Activated CD8-positive, alpha-beta T cell treated with anti-CD3 and anti-CD28 coated beads, Interleukin-2, amount 10 ng/mL, durations not matched to agents 7 days and 5 days (primary cell): Measurements from ENCODE around the gene CNIH2. TPM values are rescaled to one million over a fixed set of nuclear protein-coding genes. Genes with fewer than 3 reads are reported as not detected.
A peak's percentile ranks its signal among the peaks of the same experiment; 100 is the strongest.

ENCODE experiments used
- ATAC-seq: fragments of 150-1000 bp; cut with Tn5 transposase; one replicate; pipeline ENCODE4 v1.10.0; 2021; ENCODE audit warnings: moderate library complexity
- CTCF ChIA-PET: fragments of 350-600 bp; sonication (Branson Sonifier 250); formaldehyde crosslinking; loops from one replicate; lab custom pipeline; 2021; ENCODE audit warnings: antibody characterized with exemption; lab: Charles Lee
- POLR2A ChIA-PET: fragments of 350-600 bp; sonication (Branson Sonifier 250); formaldehyde crosslinking; loops from one replicate; lab custom pipeline; 2021; ENCODE audit warnings: antibody characterized with exemption; lab: Charles Lee
- DNase-seq: peaks from one replicate; pipeline ENCODE4 v3.0.0-alpha.2; 2020
- H3K27ac Mint-ChIP-seq: one replicate; pipeline ENCODE4 v1.8.0; 2021; ENCODE audit warnings: mild to moderate bottlenecking, mixed read lengths
- H3K27me3 Mint-ChIP-seq: one replicate; pipeline ENCODE4 v1.8.0; 2021; ENCODE audit warnings: low read depth, mixed read lengths
- H3K36me3 Mint-ChIP-seq: one replicate; pipeline ENCODE4 v1.8.0; 2021; ENCODE audit warnings: low read depth, mixed read lengths
- H3K4me1 Mint-ChIP-seq: one replicate; pipeline ENCODE4 v1.8.0; 2021; ENCODE audit warnings: low read depth, mixed read lengths
- H3K4me3 Mint-ChIP-seq: one replicate; pipeline ENCODE4 v1.8.0; 2021; ENCODE audit warnings: mild to moderate bottlenecking, mixed read lengths
- H3K9me3 Mint-ChIP-seq: one replicate; pipeline ENCODE4 v1.8.0; 2022; ENCODE audit warnings: mixed read lengths; ENCODE audit not compliant: insufficient read depth
- total RNA-seq, 2 experiments: library from RNA; stranded (reverse); gene quantifications; one replicate each; pipeline ENCODE4 v1.2.3, GENCODE V29; 2021

CNIH2 gene
- total RNA-seq, 2 experiments from 2014 or later: 2.7 to 3.6 TPM

DNA sequence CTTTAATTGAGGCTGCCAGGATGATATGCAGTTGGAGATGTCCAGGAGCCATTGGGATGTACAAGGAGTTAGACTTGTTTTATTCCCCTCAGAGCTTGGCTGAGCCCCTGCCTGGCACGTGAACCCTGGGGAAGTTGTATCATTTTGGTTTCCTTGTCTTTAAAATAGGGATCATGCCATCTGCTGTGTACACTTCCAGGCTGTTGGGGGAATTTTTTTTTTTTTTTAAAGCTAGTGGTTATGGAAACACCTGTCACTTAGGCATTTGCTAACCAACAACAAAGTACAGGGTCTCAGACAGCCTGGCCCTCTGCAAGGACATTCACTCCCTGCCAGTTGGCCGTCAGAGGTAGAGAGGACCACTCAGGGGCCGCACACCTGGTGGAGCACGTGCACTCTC is 18.0 kb upstream of the CNIH2 start:
- H3K36me3 Mint-ChIP-seq: peaks cover 45% of the 10 kb centered on the region
- H3K9me3 Mint-ChIP-seq: no peaks in the 10 kb centered on the region
- POLR2A ChIA-PET: interaction anchor here (0.7 to 0.9 kb wide), 2 partner anchors 21 to 39 kb away, joined by 3 read pairs; no protein-coding TSS in a partner anchor
- H3K4me1 Mint-ChIP-seq: peaks cover 37% of the 10 kb centered on the region
- ATAC-seq (no peak), DNase-seq (no peak)
- CTCF ChIA-PET: interaction anchor here (1.0 to 3.8 kb wide), 5 partner anchors 22 to 192 kb away, joined by 4 to 15 read pairs (median 6); partner anchors contain the start of gene YIF1A
- H3K4me3 Mint-ChIP-seq: no peak overlapping the region
- no peaks in the 10 kb centered on the region for H3K27me3 Mint-ChIP-seq
- H3K27ac Mint-ChIP-seq: peak overlapping the region; percentile 32

DNA sequence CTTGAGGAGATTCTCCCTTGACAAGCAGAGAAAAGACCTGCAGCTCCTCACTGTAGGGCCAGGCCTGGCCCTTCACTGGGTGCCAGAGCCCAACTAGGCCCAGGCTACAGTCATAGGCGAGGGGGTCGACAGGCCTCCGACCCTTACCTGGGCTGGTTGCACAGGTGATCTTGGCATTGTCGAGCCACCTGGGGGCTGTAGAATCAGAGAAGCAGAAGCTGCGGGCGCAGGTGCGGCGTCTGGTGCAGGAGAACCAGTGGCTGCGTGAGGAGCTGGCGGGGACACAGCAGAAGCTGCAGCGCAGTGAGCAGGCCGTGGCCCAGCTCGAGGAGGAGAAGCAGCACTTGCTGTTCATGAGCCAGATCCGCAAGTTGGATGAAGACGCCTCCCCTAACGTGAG is 16.4 kb upstream of the CNIH2 start:
- Mint-ChIP-seq H3K4me3 (no peak overlapping the region), H3K9me3 (no peaks in the 10 kb centered on the region), H3K36me3 (peaks cover 45% of the 10 kb centered on the region), H3K27ac (no peak overlapping the region), H3K4me1 (peaks cover 25% of the 10 kb centered on the region), H3K27me3 (no peaks in the 10 kb centered on the region)
- ChIA-PET POLR2A (no interaction called here), CTCF (interaction anchor here (1.2 to 3.8 kb wide), 2 partner anchors 20 to 27 kb away, joined by 4 to 15 read pairs; partner anchors contain the start of gene YIF1A)
- no peak for ATAC-seq
- DNase-seq: no peak

DNA sequence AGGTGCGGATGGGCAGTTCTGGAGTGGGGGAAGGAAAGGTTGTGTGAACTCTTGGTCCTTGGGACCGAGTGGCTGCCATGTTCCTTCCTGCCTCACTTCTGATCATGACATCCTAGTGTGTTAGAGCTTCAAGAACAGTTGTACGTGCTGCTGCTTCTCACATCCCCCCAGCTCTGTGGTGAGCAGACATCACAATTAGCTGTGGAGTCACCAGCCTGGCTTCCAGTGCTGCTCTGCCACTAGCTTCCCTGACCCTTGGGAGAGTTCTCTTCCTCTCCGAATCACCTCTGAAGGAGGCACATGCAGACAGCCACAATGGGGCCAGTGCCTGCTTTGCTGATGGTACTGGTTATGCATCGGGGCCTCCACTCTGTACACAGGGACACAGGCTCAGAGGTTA is 15.8 kb upstream of the CNIH2 start:
- POLR2A ChIA-PET: no interaction called here
- ATAC-seq: no peak
- H3K27ac Mint-ChIP-seq: no peak overlapping the region

DNA sequence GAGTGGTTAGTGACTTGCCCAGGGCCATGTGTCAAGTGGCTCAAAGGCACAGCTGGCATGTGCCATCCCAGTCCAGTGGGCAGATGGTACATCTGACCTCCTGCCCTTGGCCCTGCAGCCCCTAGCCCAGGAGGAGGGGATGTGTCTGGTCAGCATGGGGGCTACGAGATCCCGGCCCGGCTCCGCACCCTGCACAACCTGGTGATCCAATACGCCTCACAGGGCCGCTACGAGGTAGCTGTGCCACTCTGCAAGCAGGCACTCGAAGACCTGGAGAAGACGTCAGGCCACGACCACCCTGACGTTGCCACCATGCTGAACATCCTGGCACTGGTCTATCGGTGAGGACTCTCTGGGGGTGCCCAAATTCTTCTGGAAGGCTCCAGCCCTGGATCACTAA is 15.3 kb upstream of the CNIH2 start:
- ChIA-PET CTCF (interaction anchor here (3.8 kb wide), 1 partner anchor 19 kb away, joined by 15 read pairs; no protein-coding TSS in a partner anchor), POLR2A (no interaction called here)
- H3K4me1 Mint-ChIP-seq: peaks cover 27% of the 10 kb centered on the region
- peaks cover 52% of the 10 kb centered on the region for H3K36me3 Mint-ChIP-seq
- ATAC-seq: no peak
- peak overlapping the region; percentile 52 for H3K27ac Mint-ChIP-seq
- H3K4me3 Mint-ChIP-seq: no peak overlapping the region
- DNase-seq: no peak
- H3K9me3 Mint-ChIP-seq: no peaks in the 10 kb centered on the region
- H3K27me3 Mint-ChIP-seq: no peaks in the 10 kb centered on the region

More for the DNA sequence above, 15.8 kb upstream of the CNIH2 start:
- Mint-ChIP-seq H3K4me1 (peaks cover 24% of the 10 kb centered on the region), H3K4me3 (no peak overlapping the region), H3K27me3 (no peaks in the 10 kb centered on the region), H3K36me3 (peaks cover 51% of the 10 kb centered on the region), H3K9me3 (no peaks in the 10 kb centered on the region)
- CTCF ChIA-PET: interaction anchor here (1.2 to 3.8 kb wide), 2 partner anchors 20 to 26 kb away, joined by 4 to 15 read pairs; partner anchors contain the start of gene YIF1A
- no peak for DNase-seq

DNA sequence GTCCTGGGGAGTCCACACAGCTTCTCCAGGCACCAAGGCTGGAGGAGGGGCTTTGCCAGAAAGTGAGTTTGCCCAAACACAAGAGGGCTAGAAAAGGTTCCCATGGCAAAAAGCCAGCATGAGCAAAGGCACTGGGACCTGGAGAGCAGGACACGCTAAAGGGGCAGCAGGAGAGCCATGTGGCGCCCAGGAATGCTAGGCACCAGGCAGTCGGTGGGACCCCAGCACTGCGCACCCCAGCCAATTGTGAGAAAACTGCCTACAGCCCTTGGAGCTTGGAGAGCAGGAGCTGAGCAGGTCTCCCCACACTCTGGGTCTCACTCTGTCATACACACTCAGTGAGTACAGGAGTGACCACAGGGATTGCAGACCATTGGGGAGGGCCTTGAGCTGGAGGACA is 14.7 kb upstream of the CNIH2 start:
- ChIA-PET CTCF (interaction anchor here (3.8 kb wide), 1 partner anchor 19 kb away, joined by 15 read pairs; no protein-coding TSS in a partner anchor), POLR2A (no interaction called here)
- ATAC-seq: no peak
- Mint-ChIP-seq H3K27me3 (no peaks in the 10 kb centered on the region), H3K36me3 (peaks cover 52% of the 10 kb centered on the region), H3K27ac (peak overlapping the region; percentile 52), H3K4me1 (peaks cover 32% of the 10 kb centered on the region), H3K9me3 (no peaks in the 10 kb centered on the region), H3K4me3 (no peak overlapping the region)
- DNase-seq: no peak

DNA sequence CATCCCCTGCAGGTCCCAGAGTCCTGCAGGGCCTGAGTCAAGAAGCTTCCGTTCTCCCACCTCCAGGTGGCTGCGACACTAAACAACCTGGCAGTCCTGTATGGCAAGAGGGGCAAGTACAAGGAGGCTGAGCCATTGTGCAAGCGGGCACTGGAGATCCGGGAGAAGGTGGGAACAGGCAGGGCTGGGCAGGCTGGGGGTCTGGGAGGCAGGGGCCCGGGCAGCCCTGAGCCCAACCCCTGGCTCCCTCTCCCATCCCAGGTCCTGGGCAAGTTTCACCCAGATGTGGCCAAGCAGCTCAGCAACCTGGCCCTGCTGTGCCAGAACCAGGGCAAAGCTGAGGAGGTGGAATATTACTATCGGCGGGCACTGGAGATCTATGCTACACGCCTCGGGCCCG is 14.2 kb upstream of the CNIH2 start:
- CTCF ChIA-PET: interaction anchor here (3.8 kb wide), 1 partner anchor 18 kb away, joined by 15 read pairs; no protein-coding TSS in a partner anchor
- DNase-seq: no peak

DNA sequence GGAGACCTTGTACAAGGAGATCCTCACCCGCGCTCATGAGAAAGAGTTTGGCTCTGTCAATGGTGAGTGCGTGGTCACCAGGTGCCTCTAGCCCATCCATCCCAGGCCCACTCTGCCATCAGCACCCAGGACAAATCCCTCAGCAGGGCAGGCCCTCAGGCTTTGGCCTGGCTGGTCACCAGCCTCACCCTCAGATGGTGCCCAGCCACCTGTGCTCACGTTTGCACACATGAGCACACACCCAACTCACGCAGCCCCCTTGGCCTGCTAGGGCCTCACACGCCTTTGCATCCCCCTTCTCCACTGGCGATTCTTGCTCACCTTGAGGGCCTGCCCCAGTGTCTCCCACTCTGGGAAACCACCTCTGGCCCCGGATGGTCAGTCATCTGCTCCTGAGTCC is 13.6 kb upstream of the CNIH2 start:
- no peak for DNase-seq
- no peaks in the 10 kb centered on the region for H3K9me3 Mint-ChIP-seq
- no peak for ATAC-seq
- H3K4me3 Mint-ChIP-seq: no peak overlapping the region
- H3K27me3 Mint-ChIP-seq: no peaks in the 10 kb centered on the region
- peaks cover 22% of the 10 kb centered on the region for H3K4me1 Mint-ChIP-seq
- POLR2A ChIA-PET: no interaction called here
- CTCF ChIA-PET: interaction anchor here (1.5 to 2.5 kb wide), 2 partner anchors 25 to 42 kb away, joined by 4 to 10 read pairs; partner anchors contain the start of gene YIF1A
- H3K36me3 Mint-ChIP-seq: peaks cover 47% of the 10 kb centered on the region
- H3K27ac Mint-ChIP-seq: no peak overlapping the region

More for the DNA sequence above, 14.2 kb upstream of the CNIH2 start:
- no peak overlapping the region for H3K4me3 Mint-ChIP-seq
- ATAC-seq: no peak
- no peaks in the 10 kb centered on the region for H3K9me3 Mint-ChIP-seq
- POLR2A ChIA-PET: no interaction called here
- H3K27me3 Mint-ChIP-seq: no peaks in the 10 kb centered on the region
- peaks cover 50% of the 10 kb centered on the region for H3K36me3 Mint-ChIP-seq
- no peak overlapping the region for H3K27ac Mint-ChIP-seq
- peaks cover 28% of the 10 kb centered on the region for H3K4me1 Mint-ChIP-seq

DNA sequence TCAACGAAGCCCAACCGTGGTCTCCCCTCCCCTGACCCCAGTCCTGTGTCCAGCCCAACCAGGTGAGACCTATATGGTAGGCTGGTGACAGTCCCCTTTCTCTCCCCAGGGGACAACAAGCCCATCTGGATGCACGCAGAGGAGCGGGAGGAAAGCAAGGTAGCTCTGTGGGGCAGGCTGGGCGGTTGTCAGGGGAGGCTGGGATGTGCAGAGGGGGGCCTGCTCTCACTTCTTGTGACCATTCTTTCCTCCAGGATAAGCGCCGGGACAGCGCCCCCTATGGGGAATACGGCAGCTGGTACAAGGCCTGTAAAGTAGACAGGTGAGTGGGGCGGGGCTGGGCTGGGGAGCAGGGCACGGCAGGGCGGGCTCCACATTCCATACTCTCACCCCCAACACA is 13.1 kb upstream of the CNIH2 start:
- H3K27ac Mint-ChIP-seq: no peak overlapping the region
- H3K36me3 Mint-ChIP-seq: peaks cover 46% of the 10 kb centered on the region
- POLR2A ChIA-PET: no interaction called here
- CTCF ChIA-PET: interaction anchor here (0.8 to 2.5 kb wide), 4 partner anchors 18 to 196 kb away, joined by 3 to 10 read pairs (median 4); partner anchors contain the start of gene YIF1A
- DNase-seq (peak; percentile 58), ATAC-seq (no peak)
- no peak overlapping the region for H3K4me3 Mint-ChIP-seq
- no peaks in the 10 kb centered on the region for H3K27me3 Mint-ChIP-seq
- peaks cover 23% of the 10 kb centered on the region for H3K4me1 Mint-ChIP-seq
- no peaks in the 10 kb centered on the region for H3K9me3 Mint-ChIP-seq

DNA sequence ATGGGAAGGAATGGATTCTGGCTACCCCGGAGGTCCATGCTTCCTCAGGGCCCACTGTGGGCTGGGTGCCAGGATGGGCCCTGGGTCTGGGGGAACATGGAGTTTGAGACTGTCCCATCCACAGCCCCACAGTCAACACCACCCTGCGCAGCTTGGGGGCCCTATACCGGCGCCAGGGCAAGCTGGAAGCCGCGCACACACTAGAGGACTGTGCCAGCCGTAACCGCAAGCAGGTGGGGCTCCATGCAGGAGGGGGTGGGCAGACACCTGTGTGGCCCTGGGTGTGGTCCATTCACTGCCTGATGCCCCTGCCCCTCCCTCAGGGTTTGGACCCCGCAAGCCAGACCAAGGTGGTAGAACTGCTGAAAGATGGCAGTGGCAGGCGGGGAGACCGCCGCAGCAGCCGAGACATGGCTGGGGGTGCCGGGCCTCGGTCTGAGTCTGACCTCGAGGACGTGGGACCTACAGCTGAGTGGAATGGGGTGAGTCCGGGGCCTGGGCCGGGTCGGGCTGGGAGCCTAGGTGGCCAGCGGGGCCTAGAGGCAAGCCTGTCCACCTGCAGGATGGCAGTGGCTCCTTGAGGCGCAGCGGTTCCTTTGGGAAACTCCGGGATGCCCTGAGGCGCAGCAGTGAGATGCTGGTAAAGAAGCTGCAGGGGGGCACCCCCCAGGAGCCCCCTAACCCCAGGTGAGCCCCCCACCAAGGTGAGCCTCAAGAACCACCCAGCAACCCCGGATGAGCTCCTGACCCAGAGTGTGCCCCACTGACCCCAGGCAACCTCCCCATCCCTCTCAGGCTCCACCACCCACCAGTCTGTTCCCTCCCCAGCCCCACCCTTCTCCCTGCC is 12.2 kb upstream of the CNIH2 start:
- POLR2A ChIA-PET: interaction anchor here (0.6 to 0.7 kb wide), 2 partner anchors 12 to 40 kb away, joined by 3 to 4 read pairs; no protein-coding TSS in a partner anchor
- Mint-ChIP-seq H3K27ac (no peak overlapping the region), H3K27me3 (no peaks in the 10 kb centered on the region)

DNA sequence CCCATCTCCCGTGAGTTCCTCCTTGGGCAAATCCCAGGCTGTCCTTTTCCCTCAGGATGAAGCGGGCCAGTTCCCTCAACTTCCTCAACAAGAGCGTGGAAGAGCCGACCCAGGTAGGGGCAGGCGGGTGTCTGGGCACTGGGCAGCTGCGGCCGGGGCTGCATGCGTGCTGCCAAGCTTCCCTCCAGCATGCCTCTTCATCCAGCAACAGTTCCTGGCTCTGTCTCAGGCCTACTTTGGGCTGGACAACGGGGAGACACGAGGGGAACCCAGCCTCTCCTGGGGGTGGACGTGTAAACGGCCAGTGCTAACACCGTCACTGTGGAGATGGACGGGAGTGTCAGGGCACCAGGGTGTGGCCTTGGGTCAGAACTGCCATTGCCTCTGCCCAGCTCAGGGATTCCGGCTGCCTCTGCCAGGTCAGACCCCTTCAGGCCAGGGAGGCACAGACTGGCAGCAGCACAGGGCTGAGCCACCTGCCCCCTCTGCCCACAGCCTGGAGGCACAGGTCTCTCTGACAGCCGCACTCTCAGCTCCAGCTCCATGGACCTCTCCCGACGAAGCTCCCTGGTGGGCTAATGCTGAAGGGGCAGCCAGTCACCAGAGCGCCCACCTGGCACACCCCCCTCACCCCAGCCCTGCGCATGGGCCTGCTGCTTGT is 11.5 kb upstream of the CNIH2 start:
- H3K36me3 Mint-ChIP-seq: peaks cover 44% of the 10 kb centered on the region
- DNase-seq (no peak), ATAC-seq (no peak)
- H3K4me1 Mint-ChIP-seq: peaks cover 31% of the 10 kb centered on the region
- peak overlapping the region; percentile 98 for H3K27ac Mint-ChIP-seq
- ChIA-PET CTCF (interaction anchor here (1.2 to 2.5 kb wide), 2 partner anchors 21 to 44 kb away, joined by 4 to 10 read pairs; no protein-coding TSS in a partner anchor), POLR2A (interaction anchor here (0.6 to 0.7 kb wide), 2 partner anchors 12 to 41 kb away, joined by 3 to 4 read pairs; no protein-coding TSS in a partner anchor)
- H3K27me3 Mint-ChIP-seq: no peaks in the 10 kb centered on the region
- peak overlapping the region; percentile 84 for H3K4me3 Mint-ChIP-seq
- H3K9me3 Mint-ChIP-seq: no peaks in the 10 kb centered on the region

More for the DNA sequence above, 12.2 kb upstream of the CNIH2 start:
- Mint-ChIP-seq H3K9me3 (no peaks in the 10 kb centered on the region), H3K4me1 (peaks cover 29% of the 10 kb centered on the region), H3K36me3 (peaks cover 48% of the 10 kb centered on the region), H3K4me3 (no peak overlapping the region)
- CTCF ChIA-PET: interaction anchor here (0.8 to 2.5 kb wide), 4 partner anchors 17 to 197 kb away, joined by 3 to 10 read pairs (median 4); partner anchors contain the start of gene YIF1A
- ATAC-seq (no peak), DNase-seq (no peak)

DNA sequence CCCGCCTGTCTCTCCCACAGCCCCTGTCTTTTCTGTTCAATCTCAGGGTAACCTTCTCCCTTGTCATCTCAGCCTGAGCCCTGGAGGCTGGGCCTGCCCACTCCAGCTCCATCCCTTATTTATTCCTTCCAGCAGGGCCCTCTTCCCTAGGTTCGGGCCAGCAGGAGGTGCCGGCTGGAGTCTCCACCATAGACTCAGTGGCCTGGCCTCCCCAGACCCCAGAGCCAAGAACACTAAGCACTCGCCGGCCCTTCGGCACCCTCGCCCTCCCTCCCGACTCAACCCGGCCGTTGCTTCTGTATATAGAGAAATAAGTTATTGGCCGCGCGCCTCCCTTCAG is 11.0 kb upstream of the CNIH2 start:
- CTCF ChIA-PET: interaction anchor here (1.2 to 6.6 kb wide), 5 partner anchors 14 to 407 kb away, joined by 3 to 64 read pairs (median 9); partner anchors contain the start of gene MUS81
- no peak for DNase-seq
- Mint-ChIP-seq H3K36me3 (peaks cover 47% of the 10 kb centered on the region), H3K27ac (peak overlapping the region; percentile 98), H3K4me1 (peaks cover 36% of the 10 kb centered on the region), H3K4me3 (peak overlapping the region; percentile 84), H3K9me3 (no peaks in the 10 kb centered on the region), H3K27me3 (no peaks in the 10 kb centered on the region)
- no peak for ATAC-seq
- POLR2A ChIA-PET: interaction anchor here (1.0 to 1.6 kb wide), 6 partner anchors 12 to 187 kb away, joined by 3 to 15 read pairs (median 4); no protein-coding TSS in a partner anchor
